Memory B cell (primary cell): ENCODE data around the gene IQSEC3.

ENCODE experiments used
- ATAC-seq: fragments of 150-1000 bp; cut with Tn5 transposase; 2 replicates; pipeline ENCODE4 v1.10.0; 2021; ENCODE audit warnings: low read depth, mild to moderate bottlenecking, moderate library complexity
- DNase-seq, 2 donors: peaks; one replicate each; pipeline ENCODE4 v3.0.0; 2022; ENCODE audit warnings: low spot score in 2 of 2
- H3K27ac Mint-ChIP-seq: one replicate; pipeline ENCODE4 v1.8.0; 2022; ENCODE audit warnings: mild to moderate bottlenecking, moderate library complexity, mixed read lengths
- H3K27me3 Mint-ChIP-seq: one replicate; pipeline ENCODE4 v1.8.0; 2022; ENCODE audit warnings: mixed read lengths
- H3K36me3 Mint-ChIP-seq: one replicate; pipeline ENCODE4 v1.8.0; 2022; ENCODE audit warnings: mild to moderate bottlenecking, mixed read lengths
- H3K4me1 Mint-ChIP-seq: one replicate; pipeline ENCODE4 v1.8.0; 2022; ENCODE audit warnings: mixed read lengths
- H3K4me3 Mint-ChIP-seq: one replicate; pipeline ENCODE4 v1.8.0; 2022; ENCODE audit warnings: mild to moderate bottlenecking, moderate library complexity, mixed read lengths
- H3K9me3 Mint-ChIP-seq: one replicate; pipeline ENCODE4 v1.8.0; 2022; ENCODE audit warnings: mixed read lengths

The IQSEC3 gene

GRCh38 chr12:169528-170370, 103.2 kb downstream of the IQSEC3 start:
- Mint-ChIP-seq H3K4me1 (no peaks in the 10 kb centered on the region), H3K9me3 (no peaks in the 10 kb centered on the region), H3K4me3 (no peak overlapping the region), H3K27ac (no peak overlapping the region), H3K36me3 (no peaks in the 10 kb centered on the region), H3K27me3 (peaks cover 22% of the 10 kb centered on the region)
- no peak for ATAC-seq
- no peak for DNase-seq

- Mint-ChIP-seq H3K27me3 (peaks cover 25% of the 10 kb centered on the region), H3K27ac (no peak overlapping the region), H3K4me3 (no peak overlapping the region), H3K9me3 (no peaks in the 10 kb centered on the region), H3K36me3 (peaks cover 2% of the 10 kb centered on the region), H3K4me1 (no peaks in the 10 kb centered on the region)
- ATAC-seq (no peak), DNase-seq (no peak)
Measured at GRCh38 chr12:170371-171225, 104.0 kb downstream of the IQSEC3 start.

GRCh38 chr12:171276-171675, 104.7 kb downstream of the IQSEC3 start:
- Mint-ChIP-seq H3K4me1 (no peaks in the 10 kb centered on the region), H3K27ac (no peak overlapping the region), H3K36me3 (peaks cover 2% of the 10 kb centered on the region), H3K9me3 (no peaks in the 10 kb centered on the region), H3K27me3 (peaks cover 23% of the 10 kb centered on the region), H3K4me3 (no peak overlapping the region)
- ATAC-seq (no peak), DNase-seq (no peak)

GRCh38 chr12:171743-172676, 105.4 kb downstream of the IQSEC3 start:
- peaks cover 2% of the 10 kb centered on the region for H3K36me3 Mint-ChIP-seq
- no peak overlapping the region for H3K27ac Mint-ChIP-seq
- no peak for DNase-seq
- no peaks in the 10 kb centered on the region for H3K9me3 Mint-ChIP-seq
- H3K4me1 Mint-ChIP-seq, result no peaks in the 10 kb centered on the region
- H3K4me3 Mint-ChIP-seq, result no peak overlapping the region
- no peak for ATAC-seq
- peaks cover 24% of the 10 kb centered on the region for H3K27me3 Mint-ChIP-seq

GRCh38 chr12:172732-173161, 106.2 kb downstream of the IQSEC3 start:
- Mint-ChIP-seq H3K9me3 (no peaks in the 10 kb centered on the region), H3K36me3 (peaks cover 2% of the 10 kb centered on the region), H3K4me3 (no peak overlapping the region), H3K27ac (no peak overlapping the region), H3K27me3 (peaks cover 24% of the 10 kb centered on the region), H3K4me1 (no peaks in the 10 kb centered on the region)
- ATAC-seq (no peak), DNase-seq (no peak)

- no peaks in the 10 kb centered on the region for H3K4me1 Mint-ChIP-seq
- peaks cover 2% of the 10 kb centered on the region for H3K36me3 Mint-ChIP-seq
- no peak overlapping the region for H3K27ac Mint-ChIP-seq
- H3K4me3 Mint-ChIP-seq, result no peak overlapping the region
- ATAC-seq (no peak), DNase-seq (no peak)
- H3K27me3 Mint-ChIP-seq, result peaks cover 31% of the 10 kb centered on the region
- H3K9me3 Mint-ChIP-seq, result no peaks in the 10 kb centered on the region
Measured at GRCh38 chr12:174124-174523, 107.6 kb downstream of the IQSEC3 start.

- DNase-seq (no peak), ATAC-seq (no peak)
- peaks cover 28% of the 10 kb centered on the region for H3K27me3 Mint-ChIP-seq
- H3K9me3 Mint-ChIP-seq, result no peaks in the 10 kb centered on the region
- no peak overlapping the region for H3K27ac Mint-ChIP-seq
- H3K4me3 Mint-ChIP-seq, result no peak overlapping the region
- peaks cover 2% of the 10 kb centered on the region for H3K36me3 Mint-ChIP-seq
- H3K4me1 Mint-ChIP-seq, result no peaks in the 10 kb centered on the region
Measured at GRCh38 chr12:174596-174995, 108.0 kb downstream of the IQSEC3 start.

GRCh38 chr12:175250-175649, 108.7 kb downstream of the IQSEC3 start:
- Mint-ChIP-seq H3K9me3 (no peaks in the 10 kb centered on the region), H3K27ac (no peak overlapping the region), H3K4me1 (peaks cover 3% of the 10 kb centered on the region), H3K27me3 (peaks cover 25% of the 10 kb centered on the region), H3K36me3 (peaks cover 2% of the 10 kb centered on the region), H3K4me3 (no peak overlapping the region)
- no peak for ATAC-seq
- DNase-seq, result no peak

- ATAC-seq, result no peak
- peaks cover 25% of the 10 kb centered on the region for H3K27me3 Mint-ChIP-seq
- peaks cover 2% of the 10 kb centered on the region for H3K36me3 Mint-ChIP-seq
- H3K9me3 Mint-ChIP-seq, result no peaks in the 10 kb centered on the region
- no peak overlapping the region for H3K27ac Mint-ChIP-seq
- no peak overlapping the region for H3K4me3 Mint-ChIP-seq
- no peak for DNase-seq
- peaks cover 3% of the 10 kb centered on the region for H3K4me1 Mint-ChIP-seq
Measured at GRCh38 chr12:175759-176158, 109.2 kb downstream of the IQSEC3 start.

- ATAC-seq (no peak), DNase-seq (no peak)
- Mint-ChIP-seq H3K4me3 (no peak overlapping the region), H3K27me3 (peaks cover 21% of the 10 kb centered on the region), H3K9me3 (no peaks in the 10 kb centered on the region), H3K4me1 (peaks cover 3% of the 10 kb centered on the region), H3K27ac (no peak overlapping the region), H3K36me3 (peaks cover 2% of the 10 kb centered on the region)
Measured at GRCh38 chr12:176321-177181, 110.0 kb downstream of the IQSEC3 start.

GRCh38 chr12:177336-177979, 110.9 kb downstream of the IQSEC3 start:
- peaks cover 3% of the 10 kb centered on the region for H3K4me1 Mint-ChIP-seq
- no peak for DNase-seq
- H3K27ac Mint-ChIP-seq, result no peak overlapping the region
- H3K9me3 Mint-ChIP-seq, result no peaks in the 10 kb centered on the region
- H3K27me3 Mint-ChIP-seq, result peaks cover 20% of the 10 kb centered on the region
- H3K36me3 Mint-ChIP-seq, result peaks cover 2% of the 10 kb centered on the region
- no peak overlapping the region for H3K4me3 Mint-ChIP-seq
- ATAC-seq, result no peak

- DNase-seq (no peak), ATAC-seq (no peak)
- H3K4me3 Mint-ChIP-seq, result no peak overlapping the region
- H3K27ac Mint-ChIP-seq, result no peak overlapping the region
- no peaks in the 10 kb centered on the region for H3K9me3 Mint-ChIP-seq
- H3K36me3 Mint-ChIP-seq, result peaks cover 2% of the 10 kb centered on the region
- H3K4me1 Mint-ChIP-seq, result peaks cover 3% of the 10 kb centered on the region
- H3K27me3 Mint-ChIP-seq, result peaks cover 18% of the 10 kb centered on the region
Measured at GRCh38 chr12:177980-178828, 111.6 kb downstream of the IQSEC3 start.
